Measurements from ENCODE around the gene TLK2.

TLK2 gene

GRCh38 chr17:62576382-62576781 lies 97.8 kb downstream of the TLK2 start:
- no peak for ATAC-seq
- no peak for TF ChIP-seq CSRNP3 (CRISPR knock-in tag; IDR thresholded peaks at IDR 0.05)
- TF ChIP-seq TCF4 (CRISPR knock-in tag; IDR thresholded peaks at IDR 0.05; ENCODE audit: borderline replicate concordance): no peak
- TF ChIP-seq ESRRG (CRISPR knock-in tag; IDR thresholded peaks at IDR 0.05): no peak
- TF ChIP-seq CSDC2 (CRISPR knock-in tag; IDR thresholded peaks at IDR 0.05): no peak

- ATAC-seq: peak; percentile 70
- TF ChIP-seq CSDC2 (CRISPR knock-in tag; IDR thresholded peaks at IDR 0.05) (no peak), ISL1 (CRISPR knock-in tag; IDR thresholded peaks at IDR 0.05) (peak; percentile 88), PPARA (CRISPR knock-in tag; IDR thresholded peaks at IDR 0.05; ENCODE audit: borderline replicate concordance) (no peak), ZNF565 (CRISPR knock-in tag; conservative IDR thresholded peaks at IDR 0.05; ENCODE audit: low read depth) (no peak), TOX (CRISPR knock-in tag; IDR thresholded peaks at IDR 0.05; ENCODE audit: borderline replicate concordance) (no peak), ZC3H10 (CRISPR knock-in tag; IDR thresholded peaks at IDR 0.05) (peak; percentile 51; the same call in 1 of the 2 replicates)
These were observed 100.3 kb downstream of the TLK2 start for GRCh38 chr17:62578757-62579487.

GRCh38 chr17:62580947-62581346 lies 102.3 kb downstream of the TLK2 start:
- TF ChIP-seq TCF4 (CRISPR knock-in tag; IDR thresholded peaks at IDR 0.05; ENCODE audit: borderline replicate concordance) (no peak), ARNTL (CRISPR knock-in tag; IDR thresholded peaks at IDR 0.05; ENCODE audit: borderline replicate concordance, low read depth) (no peak), PPARA (CRISPR knock-in tag; IDR thresholded peaks at IDR 0.05; ENCODE audit: borderline replicate concordance) (no peak), ZFP3 (CRISPR knock-in tag; IDR thresholded peaks at IDR 0.05) (no peak), CSDC2 (CRISPR knock-in tag; IDR thresholded peaks at IDR 0.05) (no peak), ESRRG (CRISPR knock-in tag; IDR thresholded peaks at IDR 0.05) (no peak), ZNF70 (CRISPR knock-in tag; IDR thresholded peaks at IDR 0.05) (no peak), PATZ1 (CRISPR knock-in tag; IDR thresholded peaks at IDR 0.05; ENCODE audit: borderline replicate concordance) (no peak), CSRNP3 (CRISPR knock-in tag; IDR thresholded peaks at IDR 0.05) (no peak), ZFP30 (CRISPR knock-in tag; IDR thresholded peaks at IDR 0.05) (no peak), CREB5 (CRISPR knock-in tag; IDR thresholded peaks at IDR 0.05; ENCODE audit: low read depth) (no peak), POU6F1 (CRISPR knock-in tag; IDR thresholded peaks at IDR 0.05; ENCODE audit: borderline replicate concordance, low read depth) (no peak), TSHZ2 (CRISPR knock-in tag; IDR thresholded peaks at IDR 0.05) (no peak), TOX (CRISPR knock-in tag; IDR thresholded peaks at IDR 0.05; ENCODE audit: borderline replicate concordance) (no peak), SNAI2 (CRISPR knock-in tag; IDR thresholded peaks at IDR 0.05) (no peak)
- ATAC-seq: no peak
